K562 (cell line): Measurements from ENCODE around the gene CLIC1.

Experiments
- CEBPB ChIP-seq: fragments of 450-650 bp; IDR thresholded peaks from 2 replicates; pipeline ENCODE4 v1.6.1; 2016; ENCODE audit warnings: missing genetic modification characterization, missing compliant biosample characterization
- NR2F6 ChIP-seq: fragments of 450-650 bp; formaldehyde crosslinking; IDR thresholded peaks from 2 replicates; pipeline ENCODE4 v1.4.0; 2020; ENCODE audit warnings: mild to moderate bottlenecking
- PHF8 ChIP-seq: fragments of 200-600 bp; sonication (generic); IDR thresholded peaks from 2 replicates; pipeline ENCODE4 v1.6.1; 2012; ENCODE audit warnings: mixed run types, mild to moderate bottlenecking, inconsistent platforms, low read length, moderate library complexity, borderline replicate concordance
- RAD51 ChIP-seq: fragments of 450-650 bp; IDR thresholded peaks from 2 replicates; pipeline ENCODE4 v1.7.1; 2016; ENCODE audit warnings: low read depth, mild to moderate bottlenecking, borderline replicate concordance
- SIN3A ChIP-seq, 2 experiments: fragments of 150-350 bp in 1 of 2; IDR thresholded peaks; 2 replicates each; pipeline ENCODE4 v1.6.1; 2011 to 2016; ENCODE audit warnings: borderline replicate concordance in 2 of 2, low read depth in 2 of 2, low read length in 2 of 2, mild to moderate bottlenecking in 2 of 2, moderate library complexity in 2 of 2; ENCODE audit not compliant: control insufficient read depth in 1 of 2
- ZFP36 ChIP-seq: fragments of 150-350 bp; IDR thresholded peaks from 2 replicates; pipeline ENCODE4 v1.6.1; 2018; ENCODE audit warnings: low read length, low read depth; ENCODE audit not compliant: partially characterized antibody
- TF ChIP-seq, protein P1 (sequence below): fragments of 250-450 bp; sonication (Bioruptor Pico); IDR thresholded peaks from 2 replicates; pipeline ENCODE4 v1.5.0; 2020; ENCODE audit warnings: mild to moderate bottlenecking, borderline replicate concordance

GRCh38 chr6:31739639-31740396 lies 3.5 kb upstream of the CLIC1 start, which contains the start of gene MSH5:
- TF ChIP-seq RAD51, result no peak
- no peak for TF ChIP-seq CEBPB (tag)
- TF ChIP-seq NR2F6 (CRISPR knock-in tag), result peak; percentile 82; the same call in 1 of the 2 replicates
- TF ChIP-seq ZFP36, result no peak
- TF ChIP-seq, protein P1, sequence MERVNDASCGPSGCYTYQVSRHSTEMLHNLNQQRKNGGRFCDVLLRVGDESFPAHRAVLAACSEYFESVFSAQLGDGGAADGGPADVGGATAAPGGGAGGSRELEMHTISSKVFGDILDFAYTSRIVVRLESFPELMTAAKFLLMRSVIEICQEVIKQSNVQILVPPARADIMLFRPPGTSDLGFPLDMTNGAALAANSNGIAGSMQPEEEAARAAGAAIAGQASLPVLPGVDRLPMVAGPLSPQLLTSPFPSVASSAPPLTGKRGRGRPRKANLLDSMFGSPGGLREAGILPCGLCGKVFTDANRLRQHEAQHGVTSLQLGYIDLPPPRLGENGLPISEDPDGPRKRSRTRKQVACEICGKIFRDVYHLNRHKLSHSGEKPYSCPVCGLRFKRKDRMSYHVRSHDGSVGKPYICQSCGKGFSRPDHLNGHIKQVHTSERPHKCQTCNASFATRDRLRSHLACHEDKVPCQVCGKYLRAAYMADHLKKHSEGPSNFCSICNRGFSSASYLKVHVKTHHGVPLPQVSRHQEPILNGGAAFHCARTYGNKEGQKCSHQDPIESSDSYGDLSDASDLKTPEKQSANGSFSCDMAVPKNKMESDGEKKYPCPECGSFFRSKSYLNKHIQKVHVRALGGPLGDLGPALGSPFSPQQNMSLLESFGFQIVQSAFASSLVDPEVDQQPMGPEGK (CRISPR knock-in tag), result no peak
- TF ChIP-seq PHF8, result peak; percentile 88; the same call in 1 of the 2 replicates
- TF ChIP-seq SIN3A (IDR thresholded peaks at IDR 0.05; ENCODE audit: borderline replicate concordance in 2 of 2, control insufficient read depth in 1 of 2, low read depth in 2 of 2, low read length in 2 of 2), result peak in 1 of 2 experiments; percentile 89; a peak in 1 of 4 replicates
